Left lung (tissue), 10 donors: Measurements from ENCODE around the gene EXT2. TPM values are rescaled to one million over a fixed set of nuclear protein-coding genes. Genes with fewer than 3 reads are reported as not detected.
A peak's percentile ranks its signal among the peaks of the same experiment; 100 is the strongest.

Experiments
- ATAC-seq: fragments of 200-7000 bp; cut with Tn5 transposase; one replicate; pipeline ENCODE4 v1.9.1; 2020; ENCODE audit warnings: moderate library complexity
- DNase-seq, 4 donors: peaks; one replicate each; pipeline ENCODE4 v3.0.0-alpha.2; 2013 to 2020
- H3K27ac ChIP-seq, 2 donors: fragments of 200-600 bp; sonication (generic) in 1 of 2; one replicate each; pipeline versions ENCODE4 v1.5.0 to v1.8.0; 2020 to 2021
- H3K27me3 ChIP-seq, 2 donors: fragments of 200-600 bp; sonication (generic) in 1 of 2; one replicate each; pipeline versions ENCODE4 v1.5.0 to v1.8.0; 2020 to 2021
- H3K36me3 ChIP-seq, 2 donors: fragments of 200-600 bp; sonication (generic) in 1 of 2; one replicate each; pipeline versions ENCODE4 v1.5.0 to v1.8.0; 2020 to 2021
- H3K4me1 ChIP-seq, 2 donors: fragments of 200-600 bp; one replicate each; pipeline ENCODE4 v1.8.0; 2021
- H3K4me3 ChIP-seq, 2 donors: fragments of 200-600 bp; sonication (generic) in 1 of 2; one replicate each; pipeline versions ENCODE4 v1.5.0 to v1.8.0; 2020 to 2021; ENCODE audit warnings: mild to moderate bottlenecking in 1 of 2
- H3K9me3 ChIP-seq, 2 donors: fragments of 200-600 bp; sonication (generic) in 1 of 2; one replicate each; pipeline versions ENCODE4 v1.5.0 to v1.8.0; 2020 to 2021
- CTCF ChIP-seq, 2 donors: fragments of 200-600 bp; sonication (generic) in 1 of 2; IDR thresholded peaks; one replicate each; pipeline versions ENCODE4 v1.5.0 to v1.8.0; 2021; ENCODE audit warnings: antibody characterized with exemption in 2 of 2
- intact Hi-C, 2 donors: fragments of 100-400 bp; cut with DNase I; formaldehyde crosslinking; loops; one replicate each; pipeline versions ENCODE4 v1.11.2 to v1.14.2; 2022
- polyA plus RNA-seq, 6 donors: library from polyadenylated mRNA; unstranded; fragments of 120-200 nt; gene quantifications; one replicate each; pipeline ENCODE4 v1.2.1, GENCODE V29; 2013; ENCODE audit not compliant: insufficient read length in 6 of 6
- total RNA-seq, 2 donors: library from RNA; stranded (reverse); fragmentation: NEBNext Ultra II Directional; extraction: Animal tissue kit (Norgen Biotek cat#: 25700); gene quantifications; one replicate each; pipeline ENCODE4 v1.2.1, GENCODE V29; 2021
- donor health status: DM: no; HTN: yes; CAD: no.
- donor health status: DM: no; HTN: no; CAD: no.

The EXT2 gene
- total and polyA plus RNA-seq, 8 donors = 56.4 to 85.0 (median 76.8) TPM

- Histone ChIP-seq H3K4me3 (no peak overlapping the region), H3K27ac (no peak overlapping the region), H3K9me3 (no peaks in the 10 kb centered on the region), H3K36me3 (peaks cover 0 to 17% of the 10 kb centered on the region in 2 donors), H3K27me3 (no peaks in the 10 kb centered on the region), H3K4me1 (no peaks in the 10 kb centered on the region)
- DNase-seq (peak in 1 of 4 donors; percentile 22), ATAC-seq (no peak)
- no peak for TF ChIP-seq CTCF (IDR thresholded peaks at IDR 0.05)
- intact Hi-C loops = no loop called here
Observed at GRCh38 chr11:44235765-44236201, 140.3 kb downstream of the EXT2 start.

GRCh38 chr11:44236296-44236695 is 140.8 kb downstream of the EXT2 start:
- Histone ChIP-seq H3K36me3 (peaks cover 0 to 17% of the 10 kb centered on the region in 2 donors), H3K4me1 (no peaks in the 10 kb centered on the region), H3K27me3 (no peaks in the 10 kb centered on the region), H3K27ac (no peak overlapping the region), H3K4me3 (no peak overlapping the region), H3K9me3 (no peaks in the 10 kb centered on the region)
- no peak for TF ChIP-seq CTCF (IDR thresholded peaks at IDR 0.05)
- ATAC-seq (no peak), DNase-seq (no peak)
- intact Hi-C loops = no loop called here

- Histone ChIP-seq H3K36me3 (peaks cover 0 to 17% of the 10 kb centered on the region in 2 donors), H3K27me3 (no peaks in the 10 kb centered on the region), H3K27ac (no peak overlapping the region), H3K9me3 (no peaks in the 10 kb centered on the region), H3K4me1 (no peaks in the 10 kb centered on the region), H3K4me3 (no peak overlapping the region)
- peak in 1 of 4 donors; percentile 21 for DNase-seq
- TF ChIP-seq CTCF (IDR thresholded peaks at IDR 0.05) = no peak
- intact Hi-C loops = no loop called here
- ATAC-seq = no peak
Observed at GRCh38 chr11:44237156-44237555, 141.7 kb downstream of the EXT2 start.

- Histone ChIP-seq H3K4me3 (no peak overlapping the region), H3K27me3 (no peaks in the 10 kb centered on the region), H3K36me3 (peaks cover 0 to 14% of the 10 kb centered on the region in 2 donors), H3K27ac (no peak overlapping the region), H3K9me3 (no peaks in the 10 kb centered on the region), H3K4me1 (peaks cover 0 to 8% of the 10 kb centered on the region in 2 donors)
- DNase-seq = no peak
- no peak for ATAC-seq
- intact Hi-C loops = no loop called here
- TF ChIP-seq CTCF (IDR thresholded peaks at IDR 0.05) = no peak
Observed at GRCh38 chr11:44241851-44242250, 146.4 kb downstream of the EXT2 start.

GRCh38 chr11:44243086-44243485 is 147.6 kb downstream of the EXT2 start:
- H3K36me3 ChIP-seq = peaks cover 0 to 13% of the 10 kb centered on the region in 2 donors
- H3K4me3 ChIP-seq = no peak overlapping the region
- no peak for TF ChIP-seq CTCF (IDR thresholded peaks at IDR 0.05)
- ATAC-seq = peak; percentile 58
- DNase-seq = no peak
- H3K27ac ChIP-seq = no peak overlapping the region
- H3K27me3 ChIP-seq = no peaks in the 10 kb centered on the region
- intact Hi-C loops = no loop called here
- H3K4me1 ChIP-seq = peaks cover 0 to 8% of the 10 kb centered on the region in 2 donors
- no peaks in the 10 kb centered on the region for H3K9me3 ChIP-seq
